GM10266 (cell line): ENCODE results near the gene SLC9A9.
A peak's percentile ranks its signal among the peaks of the same experiment; 100 is the strongest.

Experiments used
- DNase-seq: peaks from one replicate; pipeline ENCODE4 v3.0.0; 2012; ENCODE audit errors: extremely low spot score
- CTCF ChIP-seq: IDR thresholded peaks from 2 replicates; pipeline ENCODE4 v1.5.1; 2012; ENCODE audit warnings: mild to moderate bottlenecking, low read depth; ENCODE audit not compliant: control insufficient read depth, insufficient read depth; ENCODE audit errors: missing control alignments

The SLC9A9 gene

GRCh38 chr3:143672396-143673165 lies 175.7 kb downstream of the SLC9A9 start:
- no peak for TF ChIP-seq CTCF
- no peak for DNase-seq

- no peak for DNase-seq
- no peak for TF ChIP-seq CTCF
These were observed 176.6 kb downstream of the SLC9A9 start for GRCh38 chr3:143671626-143672025.

GRCh38 chr3:143668924-143669790 lies 179.1 kb downstream of the SLC9A9 start:
- peak; percentile 47 for DNase-seq
- TF ChIP-seq CTCF = no peak

- no peak for DNase-seq
- TF ChIP-seq CTCF = no peak
These were observed 179.9 kb downstream of the SLC9A9 start for GRCh38 chr3:143668385-143668784.

- no peak for DNase-seq
- no peak for TF ChIP-seq CTCF
These were observed 186.6 kb downstream of the SLC9A9 start for GRCh38 chr3:143661677-143662076.

- no peak for DNase-seq
- no peak for TF ChIP-seq CTCF
These were observed 189.4 kb downstream of the SLC9A9 start for GRCh38 chr3:143658861-143659260.

- TF ChIP-seq CTCF = no peak
- DNase-seq = no peak
These were observed 190.2 kb downstream of the SLC9A9 start for GRCh38 chr3:143658116-143658515.
